ENCODE data around the gene SAT1. TPM values are rescaled to one million over a fixed set of nuclear protein-coding genes. Genes with fewer than 3 reads are reported as not detected.

The SAT1 gene
- total RNA-seq, 4 donors from 2014 or later = 313 to 1,184 (median 689) TPM

DNA sequence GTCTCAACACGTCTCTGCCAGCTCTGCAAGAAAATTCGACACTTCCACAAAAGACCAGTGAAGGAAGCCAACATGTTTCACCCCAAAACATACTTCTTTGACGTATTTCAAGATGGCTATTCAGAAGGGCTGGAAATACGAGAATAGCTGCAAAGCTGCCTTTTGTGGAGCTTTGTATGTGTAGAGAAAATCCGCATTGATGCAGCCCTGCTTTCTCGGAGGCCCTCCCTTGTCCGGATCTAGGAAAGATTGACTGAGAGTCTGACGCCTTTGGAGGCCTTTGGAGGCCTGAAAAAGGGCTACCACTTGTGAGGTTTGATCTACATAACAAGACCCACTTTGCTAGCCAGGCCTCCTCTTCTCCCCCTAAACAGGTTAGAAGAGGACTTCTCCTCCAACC is 12.2 kb downstream of the SAT1 start:
- Histone ChIP-seq H3K4me1 (peaks cover 0 to 14% (median 6%) of the 10 kb centered on the region in 4 donors), H3K27ac (no peak overlapping the region), H3K27me3 (no peaks in the 10 kb centered on the region), H3K36me3 (no peaks in the 10 kb centered on the region), H3K4me3 (no peak overlapping the region), H3K9me3 (no peaks in the 10 kb centered on the region)
- DNase-seq = no peak
- TF ChIP-seq POLR2A (IDR thresholded peaks at IDR 0.05) (no peak), EP300 (IDR thresholded peaks at IDR 0.05; ENCODE audit: low read depth) (no peak), POLR2AphosphoS5 (IDR thresholded peaks at IDR 0.05) (no peak)
- TF ChIP-seq, protein P1, sequence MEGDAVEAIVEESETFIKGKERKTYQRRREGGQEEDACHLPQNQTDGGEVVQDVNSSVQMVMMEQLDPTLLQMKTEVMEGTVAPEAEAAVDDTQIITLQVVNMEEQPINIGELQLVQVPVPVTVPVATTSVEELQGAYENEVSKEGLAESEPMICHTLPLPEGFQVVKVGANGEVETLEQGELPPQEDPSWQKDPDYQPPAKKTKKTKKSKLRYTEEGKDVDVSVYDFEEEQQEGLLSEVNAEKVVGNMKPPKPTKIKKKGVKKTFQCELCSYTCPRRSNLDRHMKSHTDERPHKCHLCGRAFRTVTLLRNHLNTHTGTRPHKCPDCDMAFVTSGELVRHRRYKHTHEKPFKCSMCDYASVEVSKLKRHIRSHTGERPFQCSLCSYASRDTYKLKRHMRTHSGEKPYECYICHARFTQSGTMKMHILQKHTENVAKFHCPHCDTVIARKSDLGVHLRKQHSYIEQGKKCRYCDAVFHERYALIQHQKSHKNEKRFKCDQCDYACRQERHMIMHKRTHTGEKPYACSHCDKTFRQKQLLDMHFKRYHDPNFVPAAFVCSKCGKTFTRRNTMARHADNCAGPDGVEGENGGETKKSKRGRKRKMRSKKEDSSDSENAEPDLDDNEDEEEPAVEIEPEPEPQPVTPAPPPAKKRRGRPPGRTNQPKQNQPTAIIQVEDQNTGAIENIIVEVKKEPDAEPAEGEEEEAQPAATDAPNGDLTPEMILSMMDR (IDR thresholded peaks at IDR 0.05) = no peak
- intact Hi-C loops (cut with DNase I; ENCODE audit: low total_unique reads) = no loop called here
- in situ Hi-C loops (cut with MboI; ENCODE audit: low pct_ligation_motif_present in 1 of 4, low pct_unique_long_range_greater_than_20kb in 1 of 4, low sequenced_read_pairs in 3 of 4) = loop anchor here in 1 of 4 donors (25.0 kb wide), 1 partner anchor 92 kb away; no protein-coding TSS in a partner anchor
- WGBS, 2 donors (ENCODE audit: low coverage in 1 of 2) = 88% methylated on average over 8 of the region's 8 CpGs; no CpG with 5 or more reads in 1 of the 2 donors

DNA sequence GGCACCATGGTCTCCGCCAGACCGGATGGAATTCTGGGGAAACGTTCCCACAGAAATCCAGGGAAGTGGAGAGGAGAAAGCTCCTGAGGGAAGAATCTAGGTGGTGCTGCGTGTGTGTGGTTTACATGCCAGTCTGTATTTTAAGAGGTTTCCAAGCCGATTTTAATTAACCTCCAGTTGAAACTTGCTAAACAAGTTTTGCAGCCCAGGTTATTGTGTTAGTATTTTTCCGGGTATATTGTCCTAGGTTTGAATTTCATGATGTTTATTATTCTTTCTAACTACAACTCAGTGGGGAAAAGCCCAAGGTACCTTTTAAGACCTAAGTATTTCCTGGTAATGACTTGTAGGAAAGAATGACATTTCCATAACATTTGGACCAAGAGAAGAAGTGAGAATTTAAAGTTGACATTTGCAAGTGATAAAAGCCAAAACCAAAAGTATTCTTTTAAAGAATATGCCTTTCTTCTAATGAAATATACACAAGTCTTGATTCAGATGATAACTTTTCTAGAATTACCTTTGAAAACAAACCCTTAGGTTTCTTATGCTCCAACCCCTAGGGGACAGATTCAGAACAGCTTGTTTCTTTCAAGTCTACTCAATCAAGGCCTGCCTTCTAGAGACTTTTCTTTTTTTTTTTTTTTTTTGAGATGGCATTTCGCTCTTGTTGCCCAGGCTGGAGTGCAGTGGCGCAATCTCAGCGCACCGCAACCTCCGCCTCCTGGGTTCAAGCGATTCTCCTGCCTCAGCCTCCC is 14.6 kb downstream of the SAT1 start:
- Histone ChIP-seq H3K27ac (peak overlapping the region; percentile 64 to 78 (median 72)), H3K36me3 (no peaks in the 10 kb centered on the region), H3K4me3 (no peak overlapping the region), H3K4me1 (peaks cover 0 to 17% (median 6%) of the 10 kb centered on the region in 4 donors), H3K27me3 (no peaks in the 10 kb centered on the region), H3K9me3 (no peaks in the 10 kb centered on the region)
- TF ChIP-seq, protein P1 (IDR thresholded peaks at IDR 0.05) = peak in 1 of 5 experiments; percentile 17
- TF ChIP-seq POLR2AphosphoS5 (IDR thresholded peaks at IDR 0.05) = peak in 1 of 3 donors; percentile 38
- no peak for TF ChIP-seq EP300 (IDR thresholded peaks at IDR 0.05; ENCODE audit: low read depth)
- 66 to 80% methylated on average over 1 to 12 of the region's 12 CpGs for WGBS, 2 donors (ENCODE audit: low coverage in 1 of 2)
- intact Hi-C loops (cut with DNase I; ENCODE audit: low total_unique reads) (no loop called here), in situ Hi-C loops (cut with MboI; ENCODE audit: low pct_ligation_motif_present in 1 of 4, low pct_unique_long_range_greater_than_20kb in 1 of 4, low sequenced_read_pairs in 3 of 4) (loop anchor here in 1 of 4 donors (25.0 kb wide), 1 partner anchor 90 kb away; no protein-coding TSS in a partner anchor)
- no peak for DNase-seq

DNA sequence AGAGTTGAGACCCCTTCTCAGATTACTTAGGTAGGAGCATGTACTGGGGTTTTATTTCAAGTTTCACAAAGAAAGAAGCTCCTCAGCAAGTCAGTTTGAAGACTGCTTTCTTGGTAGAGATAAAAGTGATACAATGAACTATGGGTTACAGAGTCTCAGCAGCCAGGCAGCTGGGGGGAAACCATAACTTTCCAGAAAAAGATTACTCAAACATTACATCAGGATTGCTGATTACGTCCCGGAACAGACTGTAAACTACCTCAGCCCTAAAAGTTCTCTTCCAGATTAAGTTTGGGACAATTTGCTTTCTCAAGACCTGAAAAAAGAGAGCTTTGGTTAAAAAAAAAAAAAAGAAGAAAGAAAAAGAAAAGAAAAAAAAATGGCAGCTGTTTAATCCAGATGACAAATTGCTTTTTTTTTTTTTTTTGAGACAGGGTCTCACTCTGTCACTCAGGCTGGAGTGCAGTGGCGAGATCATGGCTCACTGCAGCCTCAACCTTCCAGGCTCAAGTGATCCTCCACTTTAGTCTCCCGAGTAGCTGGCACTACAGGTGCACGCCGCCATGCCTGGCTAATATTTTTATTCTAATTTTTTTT is 16.6 kb downstream of the SAT1 start:
- peaks cover 6 to 34% (median 16%) of the 10 kb centered on the region in 4 donors for H3K4me1 ChIP-seq
- peak overlapping the region; percentile 46 to 78 (median 70) for H3K27ac ChIP-seq
- intact Hi-C loops (cut with DNase I; ENCODE audit: low total_unique reads) = no loop called here
- DNase-seq = no peak
- TF ChIP-seq, protein P1 (IDR thresholded peaks at IDR 0.05) = no peak
- TF ChIP-seq EP300 (IDR thresholded peaks at IDR 0.05; ENCODE audit: low read depth) (no peak), POLR2AphosphoS5 (IDR thresholded peaks at IDR 0.05) (no peak), POLR2A (IDR thresholded peaks at IDR 0.05) (no peak)
- H3K36me3 ChIP-seq = no peaks in the 10 kb centered on the region
- no peak overlapping the region for H3K4me3 ChIP-seq
- no peaks in the 10 kb centered on the region for H3K9me3 ChIP-seq
- WGBS, 2 donors (ENCODE audit: low coverage in 1 of 2) = 33 to 61% methylated on average over 1 to 6 of the region's 6 CpGs
- H3K27me3 ChIP-seq = no peaks in the 10 kb centered on the region
- in situ Hi-C loops (cut with MboI; ENCODE audit: low pct_ligation_motif_present in 1 of 4, low pct_unique_long_range_greater_than_20kb in 1 of 4, low sequenced_read_pairs in 3 of 4) = loop anchor here in 1 of 4 donors (25.0 kb wide), 1 partner anchor 88 kb away; no protein-coding TSS in a partner anchor

DNA sequence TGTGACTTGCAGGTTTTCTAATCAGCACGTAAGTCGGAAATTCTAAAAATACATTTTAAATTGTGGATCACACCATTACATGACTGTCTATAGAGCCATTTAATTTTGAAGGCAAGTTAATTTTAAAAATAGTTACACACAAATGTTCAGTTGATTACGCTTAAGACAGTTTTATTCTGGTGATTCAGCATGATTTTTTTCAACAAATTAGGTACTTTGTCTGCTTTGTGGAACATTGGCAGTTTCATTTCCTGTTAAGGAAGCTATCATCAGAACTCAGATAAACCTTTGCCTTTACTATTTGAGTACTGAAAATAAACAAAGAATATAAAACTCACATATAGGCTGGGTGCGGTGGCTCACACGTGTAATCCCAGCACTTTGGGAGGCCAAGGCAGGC is 19.5 kb downstream of the SAT1 start:
- WGBS, 2 donors (ENCODE audit: low coverage in 1 of 2) = 64 to 67% methylated on average over 3 to 5 of the region's 5 CpGs
- peak; percentile 36 for DNase-seq
- in situ Hi-C loops (cut with MboI; ENCODE audit: low pct_ligation_motif_present in 1 of 4, low pct_unique_long_range_greater_than_20kb in 1 of 4, low sequenced_read_pairs in 3 of 4) (no loop called here), intact Hi-C loops (cut with DNase I; ENCODE audit: low total_unique reads) (no loop called here)
- TF ChIP-seq, protein P1 (IDR thresholded peaks at IDR 0.05) = no peak
- Histone ChIP-seq H3K4me1 (peaks cover 9 to 36% (median 20%) of the 10 kb centered on the region in 4 donors), H3K36me3 (no peaks in the 10 kb centered on the region), H3K27ac (peak overlapping the region; percentile 69 to 78 (median 75)), H3K4me3 (no peak overlapping the region), H3K27me3 (no peaks in the 10 kb centered on the region), H3K9me3 (no peaks in the 10 kb centered on the region)

All from transverse colon (tissue), 4 donors.